DND-41 (cell line): ENCODE data around the gene WFDC10A.
"Not testable (repeated sequence)": the region's sequence is repeated elsewhere in the genome, so short reads cannot be mapped to it uniquely, and the experiment has no call there.

ENCODE experiments used
- EZH2 ChIP-seq: IDR thresholded peaks from 3 replicates; pipeline ENCODE4 v1.6.1; 2012; ENCODE audit warnings: borderline replicate concordance, low read depth, mild to moderate bottlenecking, moderate library complexity, low read length, inconsistent platforms; ENCODE audit not compliant: severe bottlenecking
- TF ChIP-seq, protein P1 (sequence below): IDR thresholded peaks from 2 replicates; pipeline ENCODE4 v1.5.1; 2012; ENCODE audit warnings: borderline replicate concordance, low read length, moderate library complexity, mild to moderate bottlenecking; ENCODE audit not compliant: poor library complexity, severe bottlenecking; ENCODE audit errors: extremely low read depth

DNA sequence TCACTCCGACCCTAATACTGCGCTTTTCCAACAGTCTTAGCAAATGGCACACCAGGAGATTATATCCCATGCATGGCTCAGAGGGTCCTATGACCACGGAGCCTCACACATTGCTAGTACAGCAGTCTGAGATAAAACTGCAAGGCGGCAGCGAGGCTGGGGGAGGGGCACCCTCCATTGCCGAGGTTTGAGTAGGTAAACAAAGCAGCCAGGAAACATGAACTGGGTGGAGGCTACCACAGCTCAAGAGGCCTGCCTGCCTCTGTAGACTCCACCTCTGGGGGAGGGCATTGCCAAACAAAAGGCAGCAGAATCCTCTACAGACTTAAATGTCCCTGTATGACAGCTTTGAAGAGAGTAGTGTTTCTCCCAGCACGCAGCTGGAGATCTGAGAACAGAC, 22.2 kb downstream of the WFDC10A start:
- TF ChIP-seq, protein P1, sequence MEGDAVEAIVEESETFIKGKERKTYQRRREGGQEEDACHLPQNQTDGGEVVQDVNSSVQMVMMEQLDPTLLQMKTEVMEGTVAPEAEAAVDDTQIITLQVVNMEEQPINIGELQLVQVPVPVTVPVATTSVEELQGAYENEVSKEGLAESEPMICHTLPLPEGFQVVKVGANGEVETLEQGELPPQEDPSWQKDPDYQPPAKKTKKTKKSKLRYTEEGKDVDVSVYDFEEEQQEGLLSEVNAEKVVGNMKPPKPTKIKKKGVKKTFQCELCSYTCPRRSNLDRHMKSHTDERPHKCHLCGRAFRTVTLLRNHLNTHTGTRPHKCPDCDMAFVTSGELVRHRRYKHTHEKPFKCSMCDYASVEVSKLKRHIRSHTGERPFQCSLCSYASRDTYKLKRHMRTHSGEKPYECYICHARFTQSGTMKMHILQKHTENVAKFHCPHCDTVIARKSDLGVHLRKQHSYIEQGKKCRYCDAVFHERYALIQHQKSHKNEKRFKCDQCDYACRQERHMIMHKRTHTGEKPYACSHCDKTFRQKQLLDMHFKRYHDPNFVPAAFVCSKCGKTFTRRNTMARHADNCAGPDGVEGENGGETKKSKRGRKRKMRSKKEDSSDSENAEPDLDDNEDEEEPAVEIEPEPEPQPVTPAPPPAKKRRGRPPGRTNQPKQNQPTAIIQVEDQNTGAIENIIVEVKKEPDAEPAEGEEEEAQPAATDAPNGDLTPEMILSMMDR: not testable (repeated sequence)
- not testable (repeated sequence) for TF ChIP-seq EZH2
